ENCODE data around the gene RNF123.
A peak's percentile ranks its signal among the peaks of the same experiment; 100 is the strongest.

The RNF123 gene

DNA sequence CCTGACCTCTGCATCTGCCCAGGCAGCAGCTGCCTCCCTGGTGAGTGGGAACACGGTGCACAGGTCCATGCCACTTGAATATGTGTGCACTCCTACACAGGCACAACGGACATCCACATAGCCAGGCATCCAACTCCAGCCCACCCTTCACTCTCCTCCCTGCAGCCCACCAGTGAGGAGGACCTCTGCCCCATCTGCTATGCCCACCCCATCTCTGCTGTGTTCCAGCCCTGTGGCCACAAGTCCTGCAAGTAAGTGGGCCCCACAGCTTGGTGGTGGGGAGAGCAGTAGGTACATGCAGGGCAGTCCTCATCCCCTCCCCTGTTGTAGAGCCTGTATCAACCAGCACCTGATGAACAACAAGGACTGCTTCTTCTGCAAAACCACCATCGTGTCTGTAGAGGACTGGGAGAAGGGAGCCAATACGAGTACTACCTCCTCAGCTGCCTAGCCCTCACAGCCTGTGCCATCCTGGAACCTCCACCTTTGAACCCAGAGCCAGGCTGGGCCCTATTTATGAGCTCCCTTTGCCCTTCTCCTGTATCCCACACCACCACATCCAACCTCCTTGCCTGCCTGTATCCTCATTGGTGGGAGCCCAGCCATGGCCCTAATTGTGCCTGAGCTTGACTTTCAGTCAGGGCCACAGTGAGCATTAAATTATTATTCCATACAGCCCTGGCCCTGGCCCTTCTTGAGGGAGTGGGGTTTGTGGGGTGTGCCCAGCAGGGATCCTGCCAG, 31.7 kb downstream of the RNF123 start:
- TF ChIP-seq, protein P1, sequence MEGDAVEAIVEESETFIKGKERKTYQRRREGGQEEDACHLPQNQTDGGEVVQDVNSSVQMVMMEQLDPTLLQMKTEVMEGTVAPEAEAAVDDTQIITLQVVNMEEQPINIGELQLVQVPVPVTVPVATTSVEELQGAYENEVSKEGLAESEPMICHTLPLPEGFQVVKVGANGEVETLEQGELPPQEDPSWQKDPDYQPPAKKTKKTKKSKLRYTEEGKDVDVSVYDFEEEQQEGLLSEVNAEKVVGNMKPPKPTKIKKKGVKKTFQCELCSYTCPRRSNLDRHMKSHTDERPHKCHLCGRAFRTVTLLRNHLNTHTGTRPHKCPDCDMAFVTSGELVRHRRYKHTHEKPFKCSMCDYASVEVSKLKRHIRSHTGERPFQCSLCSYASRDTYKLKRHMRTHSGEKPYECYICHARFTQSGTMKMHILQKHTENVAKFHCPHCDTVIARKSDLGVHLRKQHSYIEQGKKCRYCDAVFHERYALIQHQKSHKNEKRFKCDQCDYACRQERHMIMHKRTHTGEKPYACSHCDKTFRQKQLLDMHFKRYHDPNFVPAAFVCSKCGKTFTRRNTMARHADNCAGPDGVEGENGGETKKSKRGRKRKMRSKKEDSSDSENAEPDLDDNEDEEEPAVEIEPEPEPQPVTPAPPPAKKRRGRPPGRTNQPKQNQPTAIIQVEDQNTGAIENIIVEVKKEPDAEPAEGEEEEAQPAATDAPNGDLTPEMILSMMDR (IDR thresholded peaks at IDR 0.05): no peak
- peak; percentile 71 for DNase-seq (ENCODE audit: low spot score)
- Histone ChIP-seq H3K27ac (no peak overlapping the region), H3K4me3 (no peak overlapping the region)

DNA sequence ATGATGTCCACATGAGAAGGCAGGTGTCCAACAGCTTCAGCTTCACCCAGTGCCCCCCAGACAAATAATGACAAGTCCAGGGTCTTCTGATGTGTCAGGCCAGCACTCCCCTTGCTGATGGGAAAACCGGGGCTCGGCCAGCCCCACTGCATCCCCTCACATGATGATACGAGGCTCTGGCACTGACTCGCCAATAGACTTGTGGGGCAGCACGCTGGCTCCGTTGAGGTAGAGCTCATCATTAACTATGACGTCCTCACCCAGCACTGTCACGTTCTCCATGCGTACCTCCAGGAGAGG, 32.2 kb downstream of the RNF123 start:
- DNase-seq (ENCODE audit: low spot score): peak; percentile 72
- no peak overlapping the region for H3K4me3 ChIP-seq
- TF ChIP-seq, protein P1 (IDR thresholded peaks at IDR 0.05): no peak
- H3K27ac ChIP-seq: peak overlapping the region in 1 of 2 donors; percentile 97

DNA sequence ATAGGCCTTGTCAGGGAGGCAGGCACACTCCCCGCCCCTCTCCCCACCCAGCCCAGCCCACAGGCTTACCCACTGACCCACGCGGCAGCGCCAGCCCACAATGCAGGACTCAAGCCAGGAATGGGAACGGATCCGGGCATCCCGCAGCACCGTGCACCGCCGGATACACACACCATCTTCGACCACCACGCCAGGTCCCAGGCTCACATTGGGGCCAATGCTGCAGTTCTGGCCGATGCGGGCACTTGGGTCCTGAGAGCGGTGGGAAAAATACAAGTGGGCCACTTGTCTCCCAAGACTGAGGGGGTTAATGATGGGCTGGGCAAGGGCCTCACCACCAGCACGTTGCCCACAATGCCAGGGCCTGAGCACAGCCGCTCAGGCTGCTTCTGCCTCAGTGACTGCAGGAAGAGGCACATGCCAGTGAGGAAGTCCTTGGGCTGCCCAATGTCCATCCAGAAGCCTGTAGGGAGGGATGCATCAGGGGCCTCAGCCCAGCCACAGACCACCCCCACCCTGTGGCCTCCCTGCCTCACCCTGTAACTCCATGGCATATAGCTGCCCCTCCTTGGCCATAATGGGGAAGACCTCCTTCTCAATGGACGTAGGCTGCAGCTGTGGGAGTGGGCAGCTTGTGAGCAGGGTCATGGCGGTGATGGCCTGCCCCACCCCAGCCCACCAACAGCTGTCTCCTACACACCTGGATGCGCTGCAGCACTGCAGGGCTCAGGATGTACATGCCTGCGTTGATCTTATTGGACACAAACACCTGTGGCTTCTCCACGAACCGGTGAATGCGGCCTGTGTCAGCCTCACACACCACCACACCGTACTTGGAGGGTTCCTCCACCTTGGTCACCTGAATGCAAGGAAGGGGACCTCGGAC, 32.8 kb downstream of the RNF123 start:
- TF ChIP-seq, protein P1 (IDR thresholded peaks at IDR 0.05): no peak
- peak overlapping the region; percentile 99 for H3K4me3 ChIP-seq
- peak overlapping the region in 1 of 2 donors; percentile 97 for H3K27ac ChIP-seq
- DNase-seq (ENCODE audit: low spot score): peak; percentile 69

DNA sequence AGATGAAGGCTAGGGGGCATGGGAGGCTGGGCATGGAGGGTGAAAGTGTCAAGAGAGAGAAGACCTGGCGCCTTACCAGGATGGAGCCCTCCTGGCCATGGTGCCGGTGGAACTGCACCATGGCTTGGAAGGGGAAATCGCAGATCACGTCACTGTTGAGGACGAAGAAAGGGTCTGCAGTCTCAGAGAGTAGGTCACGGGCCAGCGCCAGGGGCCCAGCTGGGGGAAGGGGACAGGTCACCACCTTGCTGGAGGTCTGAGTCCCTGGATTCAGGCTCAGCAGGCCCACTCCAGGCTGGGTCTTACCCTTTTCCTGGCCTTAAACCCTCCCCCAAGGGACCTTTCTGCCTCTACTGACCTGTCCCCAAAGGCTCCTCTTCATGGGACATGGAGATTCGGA, 33.5 kb downstream of the RNF123 start:
- Histone ChIP-seq H3K27ac (peak overlapping the region; percentile 87 to 97), H3K4me3 (peak overlapping the region; percentile 99)
- DNase-seq (ENCODE audit: low spot score): peak; percentile 76
- TF ChIP-seq, protein P1 (IDR thresholded peaks at IDR 0.05): no peak

DNA sequence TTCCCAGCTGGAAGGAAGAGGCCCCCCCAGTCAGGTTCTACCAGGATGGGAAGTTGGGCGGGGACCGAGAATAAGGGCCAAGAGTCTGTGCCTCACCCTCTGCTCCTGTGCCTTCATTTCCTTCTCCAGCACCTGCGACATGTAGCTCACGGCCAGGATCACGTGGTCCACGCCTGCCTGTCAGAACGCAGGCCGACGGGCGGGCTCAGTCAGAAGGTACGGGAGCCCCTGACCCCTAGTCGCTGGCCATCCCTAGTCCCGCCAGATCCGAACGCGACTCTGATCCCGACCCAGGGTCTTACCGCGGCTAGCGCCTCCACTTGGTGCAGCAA, 33.9 kb downstream of the RNF123 start:
- Histone ChIP-seq H3K4me3 (peak overlapping the region; percentile 99), H3K27ac (peak overlapping the region; percentile 87 to 97)
- TF ChIP-seq, protein P1 (IDR thresholded peaks at IDR 0.05): no peak
- DNase-seq (ENCODE audit: low spot score): peak; percentile 81

DNA sequence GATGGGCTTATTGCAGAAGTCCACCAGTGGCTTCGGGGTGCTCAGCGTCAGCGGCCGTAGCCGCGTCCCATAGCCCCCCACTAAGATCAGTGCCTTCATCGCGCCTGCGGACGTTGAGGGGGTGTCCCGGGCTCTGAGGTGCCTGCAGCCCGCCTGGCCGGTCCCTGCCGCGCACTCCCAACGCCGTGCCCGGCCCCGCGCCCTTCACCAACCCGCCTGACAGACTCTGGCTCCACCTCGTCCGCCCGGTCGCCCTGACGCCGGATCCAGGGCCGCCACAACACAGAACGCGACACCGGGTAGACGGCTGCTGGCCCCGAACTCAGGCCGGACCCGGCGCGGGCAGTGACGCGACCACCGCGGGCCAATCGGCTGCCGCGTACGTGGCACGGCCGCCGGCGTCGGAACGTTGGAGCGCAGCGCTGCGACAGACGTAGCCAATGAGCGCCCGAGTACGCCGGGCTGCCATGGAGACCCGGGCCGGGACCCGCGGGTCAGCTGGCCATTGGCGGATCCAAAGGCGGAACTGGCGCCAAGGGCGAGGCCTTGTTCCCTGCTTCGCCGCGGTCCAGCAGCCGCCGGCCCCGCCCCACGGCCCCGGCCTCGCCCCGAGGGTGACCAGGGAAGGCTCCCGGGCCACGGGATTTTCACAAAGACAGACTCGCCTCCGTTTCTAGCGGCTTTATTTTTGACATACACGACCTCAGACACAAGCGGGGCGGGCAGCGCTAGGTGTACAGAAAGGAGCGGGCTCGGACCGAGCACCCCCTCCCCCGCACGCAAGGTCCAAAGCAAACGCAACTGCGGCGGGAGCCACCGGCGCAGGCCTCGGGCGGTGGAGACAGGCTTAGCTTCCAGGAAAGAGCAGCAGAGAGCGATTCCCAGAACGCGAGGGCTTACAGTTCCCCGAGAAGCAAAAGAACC, 34.5 kb downstream of the RNF123 start, which contains the start of gene GMPPB:
GMPPB (minus strand) TSS at position 324 of the 924 bp plus-strand sequence; CDS start at position 99, 225 bp downstream.
- H3K27ac ChIP-seq: peak within 1 kb of the TSS; percentile 87 to 97
- TF ChIP-seq, protein P1 (IDR thresholded peaks at IDR 0.05): no peak
- DNase-seq (ENCODE audit: low spot score): peak; percentile 99
- H3K4me3 ChIP-seq: peak within 1 kb of the TSS; percentile 99

All from coronary artery (tissue), 2 donors.